ENCODE results near the gene GALR1.

Gene GALR1

DNA sequence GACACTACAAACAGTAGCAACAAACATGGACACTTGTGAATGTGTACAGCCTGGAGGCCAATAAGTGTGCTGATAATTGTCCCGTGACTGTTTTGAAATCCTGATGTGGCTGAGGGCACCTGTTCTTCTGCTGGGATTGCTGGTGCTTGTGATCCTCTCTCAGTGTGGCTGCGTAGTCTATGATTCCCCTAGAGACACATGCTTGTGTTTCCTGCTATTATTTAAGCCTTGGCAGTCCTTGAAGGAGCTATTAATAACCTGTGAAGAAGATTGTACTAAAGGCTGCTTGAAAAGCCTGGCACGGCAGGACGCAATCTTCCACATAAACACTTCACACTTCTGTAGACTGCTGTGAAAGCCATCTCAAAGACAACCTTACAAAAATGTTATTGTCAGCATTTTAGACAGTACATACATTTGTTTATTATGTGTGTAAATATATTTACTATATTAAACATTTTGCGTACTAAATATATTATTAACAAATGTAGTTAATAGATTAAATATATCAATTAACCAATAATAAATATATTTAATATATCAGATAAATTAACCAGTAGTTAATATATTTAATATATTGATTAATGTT lies 71.4 kb downstream of the GALR1 start:
- no peak for DNase-seq (ENCODE audit: low read depth in 2 of 3, low spot score in 1 of 3)

DNA sequence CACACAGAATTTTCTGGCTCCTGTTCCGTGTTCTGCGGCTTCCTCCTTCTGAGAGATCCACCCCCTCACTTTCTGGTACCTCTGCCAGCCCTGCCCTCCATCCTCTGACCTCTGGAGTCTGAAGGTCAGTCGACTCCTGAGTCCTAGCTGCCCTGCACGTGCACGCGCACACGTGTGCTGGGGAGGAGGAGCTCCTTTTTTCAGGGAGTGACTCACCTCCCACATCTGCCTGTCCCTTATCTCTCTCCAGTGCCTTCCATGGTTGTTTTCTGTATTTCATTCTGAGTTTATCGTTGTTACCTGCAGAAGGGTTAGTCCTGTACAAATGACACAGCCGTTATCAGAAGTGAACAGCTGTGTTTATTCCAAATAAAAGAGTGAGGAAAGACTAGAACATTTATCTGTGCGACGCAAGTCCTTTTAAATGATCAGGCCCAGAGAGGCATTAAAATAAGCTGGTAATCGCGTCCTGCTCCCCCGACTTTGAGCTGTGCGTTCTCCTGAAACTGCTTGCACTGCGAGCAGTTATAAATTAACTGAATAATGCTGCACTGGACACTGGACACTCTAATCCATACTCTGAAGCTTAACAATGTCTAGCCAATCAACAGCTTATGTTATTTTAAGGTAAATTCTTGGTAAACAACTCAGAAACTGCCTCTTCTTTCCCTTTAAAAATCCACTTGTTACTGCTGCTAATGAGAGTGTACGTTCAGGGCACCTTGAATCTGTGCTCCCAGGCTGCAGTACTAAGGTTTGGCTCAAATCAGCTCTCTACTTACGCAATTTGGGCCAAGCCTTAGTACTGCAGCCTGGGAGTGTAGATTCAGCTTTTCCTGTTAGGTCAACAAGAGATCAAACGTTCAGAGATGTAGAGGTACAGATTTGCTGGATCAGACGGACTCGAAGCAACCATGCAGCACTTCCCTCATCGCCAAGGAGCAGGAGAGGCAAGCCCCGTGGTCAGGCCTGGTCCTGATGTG lies 72.5 kb downstream of the GALR1 start:
- DNase-seq (ENCODE audit: low read depth in 2 of 3, low spot score in 1 of 3): no peak

DNA sequence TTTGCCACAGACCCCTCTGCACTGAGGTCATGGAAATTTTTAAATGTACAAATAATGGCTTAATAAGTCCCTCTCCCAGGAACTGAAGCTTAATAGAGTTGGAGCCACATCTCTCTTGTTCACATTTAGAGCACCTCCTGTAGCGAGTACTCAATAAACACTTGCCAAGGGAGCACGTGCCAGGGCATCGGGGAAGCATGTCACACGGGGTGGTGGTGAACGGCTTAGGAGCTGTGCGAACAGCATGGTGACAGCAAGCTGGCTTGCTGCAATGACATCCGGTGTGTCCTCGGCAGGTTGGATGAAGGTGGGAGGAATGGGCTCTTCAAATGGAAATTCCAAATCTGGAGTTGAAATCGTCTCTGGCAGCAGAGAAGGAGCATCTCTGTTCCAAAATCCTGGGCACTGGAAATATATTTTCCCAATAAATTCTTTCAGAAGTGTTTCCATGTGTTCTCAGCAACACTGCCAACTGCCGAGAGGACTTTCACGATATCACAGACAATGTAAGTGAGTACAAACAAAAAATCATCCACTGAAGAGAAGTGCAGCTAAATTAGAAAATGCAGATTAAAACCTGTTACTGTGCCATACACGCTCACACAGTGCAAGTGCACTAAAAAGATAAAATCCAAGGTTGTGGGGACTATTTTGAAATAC lies 74.1 kb downstream of the GALR1 start:
- DNase-seq (ENCODE audit: low read depth in 2 of 3, low spot score in 1 of 3): no peak
